GM21526 (cell line): ENCODE measurements around the gene ZNF30.
"Not testable (repeated sequence)": the region's sequence is repeated elsewhere in the genome, so short reads cannot be mapped to it uniquely, and the experiment has no call there.

Experiments
- ATAC-seq: cut with Tn5 transposase; IDR thresholded peaks from one replicate; pipeline ENCODE4 v1.9.1; 2021; ENCODE audit warnings: moderate library complexity; ENCODE audit not compliant: unreplicated experiment, low FRiP score

The ZNF30 gene

GRCh38 chr19:34959021-34959420 is 32.3 kb downstream of the ZNF30 start:
- ATAC-seq, result no peak

GRCh38 chr19:34960103-34960805 is 33.6 kb downstream of the ZNF30 start:
- ATAC-seq, result no peak

GRCh38 chr19:34960940-34961679 is 34.4 kb downstream of the ZNF30 start:
- no peak for ATAC-seq

GRCh38 chr19:34961775-34962686 is 35.3 kb downstream of the ZNF30 start:
- ATAC-seq, result no peak

GRCh38 chr19:34962687-34963572 is 36.2 kb downstream of the ZNF30 start:
- ATAC-seq, result no peak

DNA sequence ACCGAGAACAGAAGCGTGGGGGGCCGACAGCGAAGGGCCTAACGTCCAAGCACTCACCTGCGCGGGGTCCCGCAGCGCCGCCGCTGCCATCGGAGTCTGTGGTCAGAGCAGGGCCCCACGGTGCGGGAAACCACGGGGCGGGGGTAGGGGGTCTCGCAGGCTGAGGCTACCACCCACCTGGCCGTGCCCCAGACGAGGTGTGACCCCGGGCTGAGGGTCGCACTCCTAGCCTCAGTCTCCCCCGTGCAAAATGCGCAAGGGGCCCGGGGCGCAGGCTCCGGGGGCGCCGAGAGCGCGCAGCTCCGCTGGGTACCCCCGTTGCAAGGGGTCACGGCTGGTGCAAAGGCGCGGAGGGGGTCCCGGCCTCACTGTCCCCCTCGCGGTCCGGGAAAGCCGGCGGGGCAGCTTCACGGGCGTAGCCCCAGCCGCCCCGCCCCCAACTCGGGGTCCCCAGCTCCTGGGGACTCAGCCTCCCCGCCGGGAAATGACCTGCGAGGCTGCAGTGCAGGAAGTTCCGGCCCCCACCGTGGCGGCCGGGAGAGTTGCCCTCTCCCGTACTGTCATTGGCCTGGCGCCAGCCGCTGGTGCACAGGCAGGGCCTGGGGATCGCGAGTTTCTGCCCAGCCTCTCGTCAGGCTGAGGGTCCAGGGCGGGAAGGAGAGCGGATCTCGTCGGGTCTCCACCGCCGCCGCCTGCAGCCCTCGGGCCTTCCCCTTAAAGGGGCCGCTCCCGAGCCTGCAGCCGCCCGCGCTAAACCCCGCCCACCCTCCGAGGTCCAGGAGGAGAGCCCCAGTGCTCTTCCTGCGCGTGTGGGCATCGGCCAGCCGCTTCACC is 37.1 kb downstream of the ZNF30 start, which contains the start of gene ZNF792:
ZNF792 (minus strand) TSS at position 657 of the 834 bp plus-strand sequence; CDS start at position 90, 567 bp downstream.
- ATAC-seq, result peak; percentile 75

DNA sequence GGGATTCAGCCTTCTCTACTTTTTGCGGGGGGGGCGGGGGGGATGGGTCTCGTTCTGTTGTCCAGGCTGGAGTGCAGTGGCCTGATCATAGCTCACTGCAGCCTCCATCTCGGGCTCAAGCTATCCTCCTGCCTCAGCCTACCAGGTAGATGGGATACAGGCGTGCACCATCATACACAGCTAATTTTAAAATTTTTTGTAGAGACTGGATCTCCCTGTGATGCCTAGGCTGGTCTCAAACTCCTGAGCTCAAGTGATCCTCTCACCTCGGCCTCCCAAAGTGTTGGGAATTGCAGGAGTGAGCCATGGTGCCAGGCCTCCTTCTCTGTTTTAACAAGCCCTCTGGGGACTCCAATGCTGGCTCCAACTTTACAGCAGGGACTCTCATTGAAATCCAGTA is 37.9 kb downstream of the ZNF30 start:
- no peak for ATAC-seq

- not testable (repeated sequence) for ATAC-seq
Measured at GRCh38 chr19:34965505-34965904, 38.8 kb downstream of the ZNF30 start.

- no peak for ATAC-seq
Measured at GRCh38 chr19:34967551-34967950, 40.8 kb downstream of the ZNF30 start.

- no peak for ATAC-seq
Measured at GRCh38 chr19:34969721-34970120, 43.0 kb downstream of the ZNF30 start.

DNA sequence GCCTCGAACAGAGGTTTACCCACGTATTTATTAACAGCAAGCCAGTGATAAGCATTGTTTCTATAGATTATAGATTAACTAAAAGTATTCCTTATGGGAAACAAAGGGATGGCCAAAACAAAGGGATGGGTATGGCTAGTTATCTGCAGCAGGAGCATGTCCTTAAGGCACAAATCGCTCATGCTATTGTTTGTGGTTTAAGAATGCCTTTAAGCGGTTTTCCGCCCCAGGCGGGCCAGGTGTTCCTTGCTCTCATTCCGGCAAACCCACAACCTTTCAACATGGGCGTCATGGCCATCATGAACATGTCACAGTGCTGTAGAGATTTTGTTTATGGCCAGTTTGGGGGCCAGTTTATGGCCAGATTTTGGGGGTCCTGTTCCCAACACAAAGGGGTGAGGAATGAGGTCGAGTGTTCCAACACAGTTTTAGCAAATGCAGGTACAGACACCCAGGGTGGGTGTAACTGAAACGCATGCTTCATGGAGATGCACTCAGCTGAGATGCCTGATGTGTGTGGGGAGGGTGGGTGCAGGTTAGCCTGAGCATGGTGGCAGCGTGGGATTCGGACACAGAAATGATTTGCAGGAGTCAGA is 43.6 kb downstream of the ZNF30 start:
- ATAC-seq, result not testable (repeated sequence)

DNA sequence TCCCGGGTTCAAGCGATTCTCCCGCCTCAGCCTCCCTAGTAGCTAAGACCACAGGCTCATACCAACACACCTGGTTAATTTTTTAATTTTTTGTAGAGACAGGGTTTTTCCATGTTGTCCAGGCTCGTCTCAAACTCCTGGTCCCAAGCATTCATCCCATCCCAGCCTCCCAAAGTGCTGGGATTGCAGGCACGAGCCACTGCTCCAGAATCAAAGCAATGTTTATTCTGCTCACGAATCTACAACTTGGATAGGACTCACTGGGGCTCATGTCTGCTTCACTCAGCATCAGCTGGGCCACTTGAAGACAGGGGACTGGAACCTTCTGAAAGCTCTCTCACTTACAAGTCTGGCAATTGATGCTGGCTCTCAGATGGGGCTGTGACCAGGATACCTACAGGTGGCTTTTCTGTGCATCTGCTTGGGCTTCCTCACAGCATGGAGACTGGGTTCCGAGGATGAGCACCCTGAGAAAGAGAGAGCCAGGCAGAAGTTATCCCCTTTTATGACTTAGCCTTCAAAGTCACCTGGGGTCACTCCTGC is 45.5 kb downstream of the ZNF30 start:
- no peak for ATAC-seq

DNA sequence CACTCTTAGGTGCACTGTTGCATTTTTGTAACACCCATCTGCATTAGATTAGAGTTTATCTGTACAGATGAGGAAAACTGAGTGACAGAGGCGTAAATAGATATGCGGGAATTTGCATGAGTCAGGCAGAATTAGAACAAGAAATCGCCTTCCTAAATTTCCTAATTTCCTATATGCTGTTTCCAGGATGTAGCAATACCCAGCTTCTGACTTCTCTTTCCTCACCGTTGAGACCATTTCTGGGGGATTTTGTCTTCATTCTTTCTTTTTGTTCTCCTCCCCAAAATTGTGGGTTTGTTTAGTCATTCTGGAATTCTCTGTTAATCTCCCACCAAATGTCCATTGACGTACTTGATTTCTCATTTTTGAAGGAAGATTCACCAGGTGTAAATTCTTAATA is 47.9 kb downstream of the ZNF30 start:
- ATAC-seq, result no peak

DNA sequence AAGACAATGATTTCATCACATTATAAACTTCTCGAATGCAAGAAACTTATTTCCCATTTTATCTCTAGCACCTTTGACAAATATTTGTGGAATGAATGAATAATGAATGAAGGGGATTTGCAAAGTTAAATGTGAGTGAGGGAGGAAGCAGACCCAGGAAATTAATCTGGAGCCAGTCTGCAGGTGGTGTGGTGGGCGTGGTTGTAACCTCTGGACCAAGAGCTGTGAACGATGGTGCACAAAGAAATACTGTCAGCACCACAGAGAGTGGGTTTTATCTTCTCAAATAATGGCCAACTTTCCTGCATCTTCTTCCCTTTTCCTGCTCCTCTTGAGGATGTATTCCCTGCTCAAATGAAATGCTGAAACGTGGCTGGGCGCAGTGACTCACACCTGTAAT is 48.4 kb downstream of the ZNF30 start:
- no peak for ATAC-seq

DNA sequence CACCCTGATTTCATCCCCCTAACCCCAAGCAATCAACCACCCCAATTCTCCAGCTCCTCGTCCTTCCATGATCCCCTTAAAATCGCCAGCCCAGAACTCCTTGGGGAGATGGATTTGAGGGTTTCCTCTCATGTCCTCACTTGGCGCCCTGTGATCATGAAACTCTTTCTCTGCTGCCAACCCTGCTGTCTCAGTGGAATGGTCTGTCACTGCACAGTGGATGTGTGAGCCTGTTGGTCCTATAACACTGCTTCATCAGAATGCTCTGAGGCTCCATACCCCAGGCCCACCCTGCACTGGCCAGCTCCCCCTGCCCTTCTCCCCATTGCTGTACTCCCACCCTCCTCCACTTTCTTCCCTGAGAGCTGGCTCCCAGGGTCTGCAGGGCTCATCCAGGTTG is 49.9 kb downstream of the ZNF30 start:
- ATAC-seq, result no peak

DNA sequence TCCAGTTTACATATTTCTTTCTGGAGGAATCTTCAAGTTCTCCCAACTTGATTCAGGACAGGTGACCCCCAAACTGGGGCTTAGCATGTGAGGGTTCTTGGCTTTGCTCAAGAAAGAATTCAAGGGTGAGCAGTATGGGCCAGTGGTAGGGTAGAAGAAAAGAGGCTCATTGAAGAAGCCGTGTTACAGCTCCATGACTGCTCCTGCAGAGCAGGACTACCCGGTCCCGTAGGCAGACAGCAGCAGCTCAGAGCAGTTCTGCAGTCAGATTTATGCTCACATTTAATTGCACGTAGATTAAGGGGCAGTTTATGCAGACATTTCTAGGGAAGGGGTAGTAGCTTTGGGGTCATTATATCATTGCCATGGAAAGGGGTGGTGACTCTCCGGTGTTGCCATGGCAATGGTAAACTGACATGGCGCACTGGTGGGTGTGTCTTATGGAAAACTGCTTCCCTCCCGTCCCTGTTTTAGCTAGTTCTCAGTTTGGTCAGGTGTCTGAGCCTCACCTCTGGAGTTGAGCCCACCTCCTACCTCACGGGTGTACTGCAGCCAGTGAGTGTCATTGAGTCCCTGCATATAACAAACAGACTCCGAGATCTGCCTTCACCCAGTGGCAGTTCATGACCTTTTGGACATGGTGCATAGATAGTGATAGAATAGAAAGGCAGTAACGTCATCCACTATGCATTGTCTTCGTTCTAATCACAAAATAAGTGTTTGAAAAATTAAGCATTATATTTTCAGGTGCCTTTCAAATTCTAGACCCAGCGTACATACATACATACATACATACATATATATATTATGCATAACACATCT is 53.3 kb downstream of the ZNF30 start:
- no peak for ATAC-seq

DNA sequence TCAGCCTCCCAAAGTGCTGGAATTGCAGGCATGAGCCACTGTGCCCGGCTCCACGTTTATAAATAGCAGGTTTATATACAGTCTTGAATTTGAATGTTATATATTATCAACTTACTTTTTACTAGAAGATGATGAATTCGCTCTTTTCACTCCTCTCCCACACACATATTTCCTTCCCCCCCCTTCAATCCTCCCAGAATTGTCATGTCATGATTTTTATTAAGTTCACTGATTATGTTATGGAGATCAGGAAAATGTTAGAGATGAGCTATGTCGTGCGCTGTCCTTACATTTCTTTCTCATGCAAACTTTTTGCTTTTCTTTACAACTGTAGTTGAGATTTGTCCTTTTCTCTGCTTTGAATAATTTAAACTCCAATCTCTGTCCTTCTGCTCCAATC is 55.6 kb downstream of the ZNF30 start:
- ATAC-seq, result no peak

GRCh38 chr19:34983786-34984185 is 57.1 kb downstream of the ZNF30 start:
- ATAC-seq, result no peak
